SK-N-MC (cell line): Measurements from ENCODE around the gene OAT.

Experiments
- DNase-seq: peaks from one replicate; pipeline ENCODE4 v3.0.0-alpha.2; 2011; ENCODE audit warnings: low read depth, low spot score
- H3K27ac ChIP-seq: fragments of 200-600 bp; sonication (generic); 2 replicates; pipeline ENCODE4 v1.5.1; 2016; ENCODE audit warnings: mixed run types
- H3K36me3 ChIP-seq: fragments of 200-600 bp; sonication (generic); 2 replicates; pipeline ENCODE4 v1.6.1; 2017; ENCODE audit warnings: antibody characterized with exemption, low read length, mixed read lengths; ENCODE audit not compliant: insufficient read depth
- H3K4me3 ChIP-seq: fragments of 200-600 bp; sonication (generic); 2 replicates; pipeline ENCODE4 v1.5.1; 2016
- H3K9ac ChIP-seq: fragments of 200-600 bp; sonication (generic); 2 replicates; pipeline ENCODE4 v1.8.0; 2017; ENCODE audit warnings: mixed run types, mixed read lengths; ENCODE audit not compliant: insufficient read length
- H3K9me3 ChIP-seq: fragments of 200-600 bp; sonication (generic); 2 replicates; pipeline ENCODE4 v1.6.1; 2017; ENCODE audit warnings: low read depth, mild to moderate bottlenecking, antibody characterized with exemption, low read length, moderate library complexity, mixed read lengths
- EZH2 ChIP-seq: fragments of 200-600 bp; sonication (generic); IDR thresholded peaks from one replicate; pipeline ENCODE4 v1.6.1; 2017; ENCODE audit warnings: antibody characterized with exemption
- FOXP2 ChIP-seq: optimal IDR thresholded peaks from 2 replicates; pipeline ENCODE3; 2011; ENCODE audit warnings: mild to moderate bottlenecking, moderate library complexity; ENCODE audit not compliant: insufficient read depth; ENCODE audit errors: extremely low read length, control extremely low read depth
- POLR2AphosphoS5 ChIP-seq: IDR thresholded peaks from 2 replicates; pipeline ENCODE4 v1.6.1; 2012; ENCODE audit warnings: mild to moderate bottlenecking, low read depth, low read length, borderline replicate concordance

Gene OAT

DNA sequence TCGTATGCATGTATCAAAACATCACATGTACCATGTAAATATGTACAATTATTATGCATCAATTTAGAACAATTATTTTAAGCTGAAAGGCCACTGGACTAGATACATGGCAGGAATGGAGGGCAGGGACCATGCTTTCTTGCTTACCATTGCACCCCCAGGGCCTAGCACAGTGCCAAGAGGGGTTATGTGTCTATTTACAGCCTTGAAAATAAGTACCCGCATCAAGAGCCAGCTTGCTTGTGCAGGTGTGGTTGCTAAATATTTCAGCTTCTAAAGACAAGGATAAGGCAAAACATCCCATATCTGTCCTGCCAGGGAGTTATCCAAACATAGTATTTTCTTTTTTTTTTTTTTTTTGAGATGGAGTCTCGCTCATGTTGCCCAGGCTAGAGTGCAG, 14.7 kb upstream of the OAT start:
- Histone ChIP-seq H3K36me3 (no peaks in the 10 kb centered on the region), H3K27ac (no peak overlapping the region), H3K9ac (no peak overlapping the region), H3K9me3 (no peaks in the 10 kb centered on the region), H3K4me3 (no peak overlapping the region)
- no peak for DNase-seq
- TF ChIP-seq EZH2 (no peak), POLR2AphosphoS5 (no peak)

DNA sequence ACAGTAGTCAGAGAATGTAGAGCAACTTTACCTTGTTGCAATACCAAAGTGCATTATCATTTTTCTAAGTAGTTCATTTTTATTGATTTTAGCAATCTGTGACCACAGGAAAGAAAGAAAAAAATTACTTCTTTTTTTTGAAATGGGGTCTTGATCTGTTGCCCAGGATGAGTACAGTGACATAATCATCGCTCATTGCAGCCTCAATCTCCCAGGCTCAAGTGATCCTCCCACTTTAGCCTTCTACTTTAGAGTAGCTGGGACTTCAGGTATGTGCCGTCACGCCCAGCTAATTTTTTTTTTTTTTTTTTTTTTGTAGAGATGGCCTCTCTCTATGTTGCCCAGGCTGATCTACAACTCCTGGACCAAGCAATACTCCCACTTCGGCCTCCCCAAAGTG, 11.4 kb upstream of the OAT start:
- Histone ChIP-seq H3K36me3 (no peaks in the 10 kb centered on the region), H3K27ac (no peak overlapping the region), H3K9me3 (no peaks in the 10 kb centered on the region), H3K9ac (no peak overlapping the region), H3K4me3 (no peak overlapping the region)
- DNase-seq: no peak
- no peak for TF ChIP-seq EZH2
- TF ChIP-seq FOXP2: no peak
- TF ChIP-seq POLR2AphosphoS5: no peak

DNA sequence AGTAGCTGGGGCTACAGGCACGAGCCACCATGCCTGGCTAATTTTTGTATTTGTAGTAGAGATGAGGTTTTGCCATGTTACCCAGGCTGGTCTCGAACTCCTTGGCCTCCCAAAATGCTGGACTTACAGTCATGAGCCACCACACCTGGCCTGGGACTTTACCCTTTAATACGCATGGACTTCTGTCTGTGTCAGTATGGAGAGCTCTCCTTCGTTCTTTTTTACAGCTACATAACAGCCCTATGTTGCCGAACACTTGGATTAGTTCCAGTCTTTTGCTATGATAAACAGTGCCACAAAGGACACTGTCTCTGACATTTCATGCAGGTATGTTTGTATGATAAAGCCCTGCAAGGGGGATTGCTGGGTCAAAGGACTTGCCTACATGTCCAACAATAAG, 10.9 kb upstream of the OAT start:
- no peak for DNase-seq
- no peak overlapping the region for H3K4me3 ChIP-seq
- TF ChIP-seq EZH2 (no peak), POLR2AphosphoS5 (no peak), FOXP2 (no peak)
- H3K9me3 ChIP-seq: no peaks in the 10 kb centered on the region
- H3K27ac ChIP-seq: no peak overlapping the region
- H3K9ac ChIP-seq: no peak overlapping the region
- no peaks in the 10 kb centered on the region for H3K36me3 ChIP-seq

DNA sequence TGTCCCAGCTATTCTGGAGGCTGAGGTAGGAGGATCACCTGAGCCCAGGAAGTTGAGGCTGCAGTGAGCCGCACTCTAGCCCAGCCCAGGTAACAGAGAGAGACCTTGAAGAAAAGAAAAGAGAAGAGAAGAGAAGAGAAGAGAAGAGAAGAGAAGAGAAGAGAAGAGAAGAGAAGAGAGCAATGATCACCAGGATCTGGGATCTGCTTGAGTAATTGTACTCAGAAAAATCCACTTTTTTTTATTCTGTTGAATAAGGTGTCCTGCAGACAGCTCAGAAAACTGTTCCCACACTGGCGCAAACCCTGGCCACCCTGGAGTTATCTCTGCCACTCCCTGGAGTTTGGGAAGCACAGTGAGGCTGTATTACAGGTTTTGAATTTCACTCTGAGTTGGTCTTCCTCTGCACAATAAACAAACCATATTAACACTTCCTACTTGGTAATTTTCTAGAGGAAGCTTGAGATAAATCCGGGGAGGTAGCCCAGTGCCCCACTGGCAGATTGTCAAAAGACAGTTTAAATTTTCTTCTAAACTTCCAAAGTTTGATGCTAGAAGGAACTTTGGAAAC, 9.6 kb upstream of the OAT start:
- Histone ChIP-seq H3K27ac (no peak overlapping the region), H3K9ac (no peak overlapping the region), H3K4me3 (no peak overlapping the region), H3K9me3 (no peaks in the 10 kb centered on the region), H3K36me3 (no peaks in the 10 kb centered on the region)
- TF ChIP-seq FOXP2: no peak
- no peak for TF ChIP-seq EZH2
- TF ChIP-seq POLR2AphosphoS5: no peak
- DNase-seq: no peak

DNA sequence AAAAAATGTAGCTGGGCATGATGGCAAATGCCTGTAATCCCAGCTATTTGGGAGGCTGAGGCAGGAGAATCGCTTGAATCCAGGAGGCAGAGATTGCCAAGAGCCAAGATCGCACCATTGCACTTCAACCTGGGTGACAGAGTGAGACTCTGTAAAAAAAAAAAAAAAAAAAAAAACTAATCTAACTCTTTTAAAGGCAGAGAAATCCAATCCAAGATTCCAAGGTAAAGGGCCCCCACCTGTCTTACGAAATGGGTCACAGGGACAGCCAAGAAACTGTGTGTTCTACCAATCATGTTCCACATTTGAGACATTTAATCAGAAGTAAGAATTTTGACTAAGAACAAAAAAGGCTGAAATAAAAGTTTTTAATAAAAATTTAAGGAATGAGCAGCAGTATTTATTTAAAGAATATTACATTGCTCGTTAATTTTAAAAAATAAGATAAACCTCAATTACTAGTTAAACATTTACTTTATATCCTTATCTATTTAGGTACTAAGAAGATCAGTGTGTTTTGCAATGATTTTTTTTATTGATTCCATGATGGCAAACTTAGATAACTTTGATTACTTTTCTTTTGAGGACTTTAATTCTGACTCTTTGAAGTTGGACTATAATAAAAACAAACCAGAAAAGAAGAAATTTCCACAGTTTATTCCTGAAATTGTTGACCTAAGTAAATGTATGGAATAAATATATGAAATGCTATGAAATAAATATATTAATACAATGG, 6.7 kb upstream of the OAT start:
- Histone ChIP-seq H3K9ac (no peak overlapping the region), H3K36me3 (no peaks in the 10 kb centered on the region), H3K4me3 (no peak overlapping the region), H3K27ac (no peak overlapping the region), H3K9me3 (no peaks in the 10 kb centered on the region)
- no peak for DNase-seq
- TF ChIP-seq POLR2AphosphoS5: no peak
- TF ChIP-seq EZH2: no peak
- TF ChIP-seq FOXP2: no peak

DNA sequence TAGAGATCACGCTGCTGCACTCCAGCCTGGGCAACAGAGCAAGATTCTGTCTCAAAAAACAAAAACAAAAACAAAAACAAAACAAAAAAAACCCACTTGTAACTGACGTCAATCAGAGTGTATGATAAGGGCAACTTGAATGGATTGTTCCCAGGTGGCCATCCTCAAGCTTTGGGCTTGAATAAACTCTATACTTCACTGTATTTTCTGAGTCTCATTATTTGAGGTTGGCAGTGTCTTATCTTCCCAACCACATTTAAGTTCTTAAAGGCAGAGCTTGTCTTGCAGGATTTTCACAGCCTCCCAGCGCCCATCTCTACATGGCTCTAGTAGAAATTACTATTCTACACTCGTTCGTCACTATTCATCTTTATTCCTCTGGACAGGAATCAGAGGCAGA, 5.1 kb upstream of the OAT start:
- DNase-seq: no peak
- Histone ChIP-seq H3K9ac (no peak overlapping the region), H3K36me3 (no peaks in the 10 kb centered on the region), H3K9me3 (no peaks in the 10 kb centered on the region), H3K4me3 (no peak overlapping the region), H3K27ac (no peak overlapping the region)
- no peak for TF ChIP-seq EZH2

DNA sequence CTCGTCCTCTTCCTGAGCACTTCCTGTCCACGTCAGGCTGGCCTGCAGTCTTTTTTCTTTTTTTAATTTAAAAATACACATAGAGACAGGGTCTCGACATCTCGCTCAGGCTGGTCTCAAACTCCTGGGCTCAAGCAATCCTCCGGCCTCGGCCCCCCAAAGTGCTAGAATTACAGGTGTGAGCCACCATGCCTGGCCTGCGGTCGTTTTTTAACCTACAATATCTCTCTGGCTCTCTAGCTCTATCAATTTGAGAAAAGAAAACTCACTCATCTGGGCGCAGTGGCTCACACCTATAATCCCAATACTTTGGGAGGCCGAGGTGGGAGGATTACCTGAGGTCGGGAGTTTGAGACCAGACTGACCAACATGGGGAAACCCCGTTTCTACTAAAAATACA, 4.0 kb upstream of the OAT start:
- DNase-seq: no peak
- TF ChIP-seq EZH2 (no peak), POLR2AphosphoS5 (no peak), FOXP2 (no peak)

DNA sequence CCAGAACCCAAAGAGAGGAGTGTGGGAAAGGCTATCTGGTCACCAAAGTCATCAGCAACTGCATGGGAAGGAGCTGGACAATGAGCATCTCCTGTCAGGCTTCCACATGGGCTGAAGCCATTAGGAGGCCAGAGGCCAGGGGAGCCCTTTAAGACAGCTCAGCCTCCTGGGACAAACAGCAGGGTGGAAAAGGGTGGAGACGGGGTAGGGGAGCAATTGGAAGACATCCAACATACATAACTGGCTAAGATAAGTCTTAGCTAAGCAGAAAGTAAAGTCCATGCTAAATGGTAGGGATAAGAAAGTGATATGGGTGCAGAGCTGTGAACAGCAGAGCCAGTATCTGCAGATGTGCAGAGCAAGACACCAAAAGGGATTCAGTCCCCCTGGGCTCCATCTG, 1.5 kb upstream of the OAT start:
- Histone ChIP-seq H3K9me3 (no peaks in the 10 kb centered on the region), H3K9ac (no peak overlapping the region), H3K36me3 (no peaks in the 10 kb centered on the region), H3K27ac (no peak overlapping the region), H3K4me3 (no peak overlapping the region)
- no peak for DNase-seq
- TF ChIP-seq POLR2AphosphoS5: no peak
- no peak for TF ChIP-seq FOXP2
- no peak for TF ChIP-seq EZH2

More for the DNA sequence above, 4.0 kb upstream of the OAT start:
- Histone ChIP-seq H3K27ac (no peak overlapping the region), H3K36me3 (no peaks in the 10 kb centered on the region), H3K9ac (no peak overlapping the region), H3K9me3 (no peaks in the 10 kb centered on the region), H3K4me3 (no peak overlapping the region)

DNA sequence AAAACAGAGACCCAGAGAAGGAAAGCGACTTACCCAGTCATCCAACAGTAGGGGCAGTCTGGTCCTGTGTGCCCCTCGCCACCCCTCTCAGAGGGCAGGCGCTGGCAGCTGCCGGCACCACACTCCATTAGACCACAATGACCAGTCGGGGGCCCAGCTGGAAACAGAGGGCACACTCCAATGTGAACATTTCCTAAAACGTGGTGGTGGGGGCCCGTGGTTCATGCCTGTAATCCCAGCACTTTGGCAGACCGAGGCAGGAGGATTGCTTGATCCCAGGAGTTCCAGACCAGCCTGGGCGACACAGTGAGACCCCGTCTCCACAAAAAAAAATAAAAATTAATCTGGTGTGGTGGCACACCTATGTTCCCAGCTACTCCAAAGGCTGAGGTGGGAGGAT, 912 bp upstream of the OAT start:
- no peak overlapping the region for H3K9ac ChIP-seq
- TF ChIP-seq POLR2AphosphoS5 (no peak), EZH2 (no peak), FOXP2 (no peak)
- H3K27ac ChIP-seq: no peak overlapping the region
- no peaks in the 10 kb centered on the region for H3K9me3 ChIP-seq
- H3K4me3 ChIP-seq: no peak overlapping the region
- no peaks in the 10 kb centered on the region for H3K36me3 ChIP-seq
- DNase-seq: no peak
